ENCODE data around the gene CASP8AP2.
A peak's percentile ranks its signal among the peaks of the same experiment; 100 is the strongest.
"Not testable (repeated sequence)": the region's sequence is repeated elsewhere in the genome, so short reads cannot be mapped to it uniquely, and the experiment has no call there.

CASP8AP2 gene

GRCh38 chr6:89829472-89830169, at the start of gene CASP8AP2:
TSS of gene CASP8AP2 (plus strand) at chr6:89829880.
- H3K4me1 ChIP-seq (ENCODE audit: control insufficient read depth in 2 of 2, insufficient read depth in 2 of 2, low read length in 2 of 2), result peaks cover 8% of the 10 kb centered on the region in 2 donors
- peaks cover 0 to 11% of the 10 kb centered on the region in 2 donors for H3K36me3 ChIP-seq (ENCODE audit: control insufficient read depth in 2 of 2, insufficient read depth in 2 of 2, low read length in 2 of 2)
- peak within 1 kb of the TSS; percentile 92 to 96 for H3K4me3 ChIP-seq (ENCODE audit: low read length in 2 of 2)
- no peaks in the 10 kb centered on the region for H3K9me3 ChIP-seq (ENCODE audit: control insufficient read depth in 2 of 2, low read length in 2 of 2)
- H3K27ac ChIP-seq (ENCODE audit: low read depth in 2 of 2, low read length in 2 of 2), result peak within 1 kb of the TSS; percentile 80
- peak within 1 kb of the TSS; percentile 84 to 86 for H3K9ac ChIP-seq (ENCODE audit: low read depth in 1 of 2, low read length in 2 of 2)
- H3K27me3 ChIP-seq (ENCODE audit: control insufficient read depth in 2 of 2, insufficient read depth in 2 of 2, low read length in 2 of 2), result no peaks in the 10 kb centered on the region

- no peaks in the 10 kb centered on the region for H3K4me1 ChIP-seq (ENCODE audit: control insufficient read depth in 2 of 2, insufficient read depth in 2 of 2, low read length in 2 of 2)
- H3K9ac ChIP-seq (ENCODE audit: low read depth in 1 of 2, low read length in 2 of 2), result no peak overlapping the region
- no peak overlapping the region for H3K4me3 ChIP-seq (ENCODE audit: low read length in 2 of 2)
- H3K27me3 ChIP-seq (ENCODE audit: control insufficient read depth in 2 of 2, insufficient read depth in 2 of 2, low read length in 2 of 2), result no peaks in the 10 kb centered on the region
- H3K9me3 ChIP-seq (ENCODE audit: control insufficient read depth in 2 of 2, low read length in 2 of 2), result no peaks in the 10 kb centered on the region
- H3K27ac ChIP-seq (ENCODE audit: low read depth in 2 of 2, low read length in 2 of 2), result no peak overlapping the region
- peaks cover 41% of the 10 kb centered on the region in 2 donors for H3K36me3 ChIP-seq (ENCODE audit: control insufficient read depth in 2 of 2, insufficient read depth in 2 of 2, low read length in 2 of 2)
These were observed 48.3 kb upstream of the CASP8AP2 start for GRCh38 chr6:89781070-89782034.

GRCh38 chr6:89782222-89782621, 47.5 kb upstream of the CASP8AP2 start:
- Histone ChIP-seq H3K9me3 (ENCODE audit: control insufficient read depth in 2 of 2, low read length in 2 of 2) (no peaks in the 10 kb centered on the region), H3K27me3 (ENCODE audit: control insufficient read depth in 2 of 2, insufficient read depth in 2 of 2, low read length in 2 of 2) (no peaks in the 10 kb centered on the region), H3K36me3 (ENCODE audit: control insufficient read depth in 2 of 2, insufficient read depth in 2 of 2, low read length in 2 of 2) (peaks cover 41 to 44% of the 10 kb centered on the region in 2 donors), H3K27ac (ENCODE audit: low read depth in 2 of 2, low read length in 2 of 2) (no peak overlapping the region), H3K4me1 (ENCODE audit: control insufficient read depth in 2 of 2, insufficient read depth in 2 of 2, low read length in 2 of 2) (no peaks in the 10 kb centered on the region), H3K4me3 (ENCODE audit: low read length in 2 of 2) (no peak overlapping the region), H3K9ac (ENCODE audit: low read depth in 1 of 2, low read length in 2 of 2) (no peak overlapping the region)

GRCh38 chr6:89783293-89783692, 46.4 kb upstream of the CASP8AP2 start:
- not testable (repeated sequence) for H3K9ac ChIP-seq (ENCODE audit: low read depth in 1 of 2, low read length in 2 of 2); H3K27me3 ChIP-seq (ENCODE audit: control insufficient read depth in 2 of 2, insufficient read depth in 2 of 2, low read length in 2 of 2); H3K4me1 ChIP-seq (ENCODE audit: control insufficient read depth in 2 of 2, insufficient read depth in 2 of 2, low read length in 2 of 2); H3K27ac ChIP-seq (ENCODE audit: low read depth in 2 of 2, low read length in 2 of 2); H3K4me3 ChIP-seq (ENCODE audit: low read length in 2 of 2); H3K9me3 ChIP-seq (ENCODE audit: control insufficient read depth in 2 of 2, low read length in 2 of 2)
- peaks cover 48 to 54% of the 10 kb centered on the region in 2 donors for H3K36me3 ChIP-seq (ENCODE audit: control insufficient read depth in 2 of 2, insufficient read depth in 2 of 2, low read length in 2 of 2)

GRCh38 chr6:89784838-89785237, 44.8 kb upstream of the CASP8AP2 start:
- no peaks in the 10 kb centered on the region for H3K27me3 ChIP-seq (ENCODE audit: control insufficient read depth in 2 of 2, insufficient read depth in 2 of 2, low read length in 2 of 2)
- H3K4me1 ChIP-seq (ENCODE audit: control insufficient read depth in 2 of 2, insufficient read depth in 2 of 2, low read length in 2 of 2), result no peaks in the 10 kb centered on the region
- H3K36me3 ChIP-seq (ENCODE audit: control insufficient read depth in 2 of 2, insufficient read depth in 2 of 2, low read length in 2 of 2), result peaks cover 57 to 58% of the 10 kb centered on the region in 2 donors
- no peak overlapping the region for H3K27ac ChIP-seq (ENCODE audit: low read depth in 2 of 2, low read length in 2 of 2)
- H3K4me3 ChIP-seq (ENCODE audit: low read length in 2 of 2), result no peak overlapping the region
- no peaks in the 10 kb centered on the region for H3K9me3 ChIP-seq (ENCODE audit: control insufficient read depth in 2 of 2, low read length in 2 of 2)
- no peak overlapping the region for H3K9ac ChIP-seq (ENCODE audit: low read depth in 1 of 2, low read length in 2 of 2)

GRCh38 chr6:89786970-89787369, 42.7 kb upstream of the CASP8AP2 start:
- no peaks in the 10 kb centered on the region for H3K4me1 ChIP-seq (ENCODE audit: control insufficient read depth in 2 of 2, insufficient read depth in 2 of 2, low read length in 2 of 2)
- no peaks in the 10 kb centered on the region for H3K27me3 ChIP-seq (ENCODE audit: control insufficient read depth in 2 of 2, insufficient read depth in 2 of 2, low read length in 2 of 2)
- peaks cover 55 to 56% of the 10 kb centered on the region in 2 donors for H3K36me3 ChIP-seq (ENCODE audit: control insufficient read depth in 2 of 2, insufficient read depth in 2 of 2, low read length in 2 of 2)
- H3K9ac ChIP-seq (ENCODE audit: low read depth in 1 of 2, low read length in 2 of 2), result no peak overlapping the region
- no peak overlapping the region for H3K27ac ChIP-seq (ENCODE audit: low read depth in 2 of 2, low read length in 2 of 2)
- no peaks in the 10 kb centered on the region for H3K9me3 ChIP-seq (ENCODE audit: control insufficient read depth in 2 of 2, low read length in 2 of 2)
- H3K4me3 ChIP-seq (ENCODE audit: low read length in 2 of 2), result no peak overlapping the region

- H3K4me3 ChIP-seq (ENCODE audit: low read length in 2 of 2), result no peak overlapping the region
- no peaks in the 10 kb centered on the region for H3K4me1 ChIP-seq (ENCODE audit: control insufficient read depth in 2 of 2, insufficient read depth in 2 of 2, low read length in 2 of 2)
- peaks cover 52 to 54% of the 10 kb centered on the region in 2 donors for H3K36me3 ChIP-seq (ENCODE audit: control insufficient read depth in 2 of 2, insufficient read depth in 2 of 2, low read length in 2 of 2)
- no peak overlapping the region for H3K9ac ChIP-seq (ENCODE audit: low read depth in 1 of 2, low read length in 2 of 2)
- no peaks in the 10 kb centered on the region for H3K9me3 ChIP-seq (ENCODE audit: control insufficient read depth in 2 of 2, low read length in 2 of 2)
- no peak overlapping the region for H3K27ac ChIP-seq (ENCODE audit: low read depth in 2 of 2, low read length in 2 of 2)
- H3K27me3 ChIP-seq (ENCODE audit: control insufficient read depth in 2 of 2, insufficient read depth in 2 of 2, low read length in 2 of 2), result no peaks in the 10 kb centered on the region
These were observed 41.9 kb upstream of the CASP8AP2 start for GRCh38 chr6:89787660-89788328.

GRCh38 chr6:89789980-89790379, 39.7 kb upstream of the CASP8AP2 start:
- Histone ChIP-seq H3K36me3 (ENCODE audit: control insufficient read depth in 2 of 2, insufficient read depth in 2 of 2, low read length in 2 of 2) (peaks cover 37 to 50% of the 10 kb centered on the region in 2 donors), H3K27ac (ENCODE audit: low read depth in 2 of 2, low read length in 2 of 2) (no peak overlapping the region), H3K27me3 (ENCODE audit: control insufficient read depth in 2 of 2, insufficient read depth in 2 of 2, low read length in 2 of 2) (no peaks in the 10 kb centered on the region), H3K9ac (ENCODE audit: low read depth in 1 of 2, low read length in 2 of 2) (no peak overlapping the region), H3K4me3 (ENCODE audit: low read length in 2 of 2) (no peak overlapping the region), H3K9me3 (ENCODE audit: control insufficient read depth in 2 of 2, low read length in 2 of 2) (no peaks in the 10 kb centered on the region), H3K4me1 (ENCODE audit: control insufficient read depth in 2 of 2, insufficient read depth in 2 of 2, low read length in 2 of 2) (no peaks in the 10 kb centered on the region)

- peaks cover 34 to 46% of the 10 kb centered on the region in 2 donors for H3K36me3 ChIP-seq (ENCODE audit: control insufficient read depth in 2 of 2, insufficient read depth in 2 of 2, low read length in 2 of 2)
These were observed 39.3 kb upstream of the CASP8AP2 start for GRCh38 chr6:89790403-89790802.

GRCh38 chr6:89792881-89793280, 36.8 kb upstream of the CASP8AP2 start:
- Histone ChIP-seq H3K27ac (ENCODE audit: low read depth in 2 of 2, low read length in 2 of 2) (no peak overlapping the region), H3K36me3 (ENCODE audit: control insufficient read depth in 2 of 2, insufficient read depth in 2 of 2, low read length in 2 of 2) (peaks cover 26 to 29% of the 10 kb centered on the region in 2 donors), H3K4me1 (ENCODE audit: control insufficient read depth in 2 of 2, insufficient read depth in 2 of 2, low read length in 2 of 2) (no peaks in the 10 kb centered on the region), H3K9ac (ENCODE audit: low read depth in 1 of 2, low read length in 2 of 2) (no peak overlapping the region), H3K4me3 (ENCODE audit: low read length in 2 of 2) (no peak overlapping the region), H3K9me3 (ENCODE audit: control insufficient read depth in 2 of 2, low read length in 2 of 2) (no peaks in the 10 kb centered on the region), H3K27me3 (ENCODE audit: control insufficient read depth in 2 of 2, insufficient read depth in 2 of 2, low read length in 2 of 2) (no peaks in the 10 kb centered on the region)

More at GRCh38 chr6:89790403-89790802, 39.3 kb upstream of the CASP8AP2 start:
- Histone ChIP-seq H3K4me3 (ENCODE audit: low read length in 2 of 2) (no peak overlapping the region), H3K27me3 (ENCODE audit: control insufficient read depth in 2 of 2, insufficient read depth in 2 of 2, low read length in 2 of 2) (no peaks in the 10 kb centered on the region), H3K9me3 (ENCODE audit: control insufficient read depth in 2 of 2, low read length in 2 of 2) (no peaks in the 10 kb centered on the region), H3K9ac (ENCODE audit: low read depth in 1 of 2, low read length in 2 of 2) (no peak overlapping the region), H3K4me1 (ENCODE audit: control insufficient read depth in 2 of 2, insufficient read depth in 2 of 2, low read length in 2 of 2) (no peaks in the 10 kb centered on the region), H3K27ac (ENCODE audit: low read depth in 2 of 2, low read length in 2 of 2) (no peak overlapping the region)

All from mucosa of rectum (tissue), 2 donors.